ENCODE measurements around the gene KIAA0319L. TPM values are rescaled to one million over a fixed set of nuclear protein-coding genes. Genes with fewer than 3 reads are reported as not detected.
A peak's percentile ranks its signal among the peaks of the same experiment; 100 is the strongest.

KIAA0319L gene
- total RNA-seq, 1 experiment from 2014 or later, result 46.4 TPM

DNA sequence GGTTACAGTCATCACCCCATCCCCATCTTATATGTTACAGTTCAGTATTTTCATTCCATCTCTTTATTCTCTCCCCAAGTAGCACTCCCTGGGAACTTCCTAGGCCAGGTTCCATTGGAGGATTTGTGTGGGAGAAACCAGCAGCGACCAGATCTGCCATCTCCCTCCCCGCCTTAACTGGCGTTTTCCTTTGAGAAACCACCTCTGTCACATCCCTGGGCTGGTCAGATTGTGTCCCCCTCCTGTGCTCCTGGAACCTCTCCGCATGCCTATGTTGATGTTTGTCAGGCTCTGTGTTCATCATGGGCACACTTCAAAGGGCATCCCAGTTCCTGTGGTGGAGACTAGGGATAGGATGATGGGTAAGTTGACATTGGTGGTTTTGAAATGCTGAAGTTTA is 126.4 kb downstream of the KIAA0319L start:
- H3K4me1 ChIP-seq (ENCODE audit: insufficient read depth, low read length), result peaks cover 2% of the 10 kb centered on the region; the same call in 1 of the 2 replicates
- WGBS (ENCODE audit: extremely low coverage, insufficient read length, low lambda C conversion rate), result no CpG with 5 or more reads among the region's 4 CpGs
- Mint-ChIP-seq H3K4me1 (peaks cover 8 to 14% of the 10 kb centered on the region in 2 experiments), H3K4me3 (no peak overlapping the region), H3K36me3 (ENCODE audit: insufficient read depth in 1 of 3, low read depth in 3 of 3) (peaks cover 24 to 51% (median 48%) of the 10 kb centered on the region in 3 experiments; a peak in 6 of 7 replicates), H3K27me3 (ENCODE audit: low read depth) (no peaks in the 10 kb centered on the region), H3K9me3 (peaks cover 0 to 3% of the 10 kb centered on the region in 2 experiments; a peak in 1 of 5 replicates), H3K27ac (peak overlapping the region in 1 of 3 experiments; percentile 28; a peak in 2 of 7 replicates)
- no peaks in the 10 kb centered on the region for H3K79me1 ChIP-seq (ENCODE audit: insufficient read depth, low read depth, low read length, poor library complexity, severe bottlenecking)
- H4K20me1 ChIP-seq (ENCODE audit: control insufficient read depth, insufficient read depth, insufficient read length), result no peaks in the 10 kb centered on the region
- no peak overlapping the region for H3K18ac ChIP-seq (ENCODE audit: insufficient read length, low read depth, low read length)
- no peak overlapping the region for H3K27ac ChIP-seq (ENCODE audit: insufficient read length, low read depth, low read length)
- no peak overlapping the region for H2BK5ac ChIP-seq (ENCODE audit: insufficient read length, low read length)
- H2BK15ac ChIP-seq (ENCODE audit: low read depth, low read length), result no peak overlapping the region
- H3T11ph ChIP-seq (ENCODE audit: low read length), result no peak overlapping the region
- H3K23me2 ChIP-seq (ENCODE audit: insufficient read length, low read depth, low read length, poor library complexity, severe bottlenecking), result no peaks in the 10 kb centered on the region
- H4K8ac ChIP-seq (replicated peaks; ENCODE audit: insufficient read length, low read depth, low read length), result no peak overlapping the region
- H2BK12ac ChIP-seq (ENCODE audit: insufficient read length, low read depth, low read length), result no peak overlapping the region
- H3K79me2 ChIP-seq (ENCODE audit: insufficient read depth, low read length), result no peaks in the 10 kb centered on the region
- H4K91ac ChIP-seq (ENCODE audit: insufficient read length, low read depth, low read length), result no peak overlapping the region
- TF ChIP-seq, protein P1, sequence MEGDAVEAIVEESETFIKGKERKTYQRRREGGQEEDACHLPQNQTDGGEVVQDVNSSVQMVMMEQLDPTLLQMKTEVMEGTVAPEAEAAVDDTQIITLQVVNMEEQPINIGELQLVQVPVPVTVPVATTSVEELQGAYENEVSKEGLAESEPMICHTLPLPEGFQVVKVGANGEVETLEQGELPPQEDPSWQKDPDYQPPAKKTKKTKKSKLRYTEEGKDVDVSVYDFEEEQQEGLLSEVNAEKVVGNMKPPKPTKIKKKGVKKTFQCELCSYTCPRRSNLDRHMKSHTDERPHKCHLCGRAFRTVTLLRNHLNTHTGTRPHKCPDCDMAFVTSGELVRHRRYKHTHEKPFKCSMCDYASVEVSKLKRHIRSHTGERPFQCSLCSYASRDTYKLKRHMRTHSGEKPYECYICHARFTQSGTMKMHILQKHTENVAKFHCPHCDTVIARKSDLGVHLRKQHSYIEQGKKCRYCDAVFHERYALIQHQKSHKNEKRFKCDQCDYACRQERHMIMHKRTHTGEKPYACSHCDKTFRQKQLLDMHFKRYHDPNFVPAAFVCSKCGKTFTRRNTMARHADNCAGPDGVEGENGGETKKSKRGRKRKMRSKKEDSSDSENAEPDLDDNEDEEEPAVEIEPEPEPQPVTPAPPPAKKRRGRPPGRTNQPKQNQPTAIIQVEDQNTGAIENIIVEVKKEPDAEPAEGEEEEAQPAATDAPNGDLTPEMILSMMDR (conservative IDR thresholded peaks at IDR 0.05), result no peak
- no peak overlapping the region for H3K14ac ChIP-seq (ENCODE audit: insufficient read depth, low read length)
- no peak overlapping the region for H4K5ac ChIP-seq (ENCODE audit: insufficient read length, low read depth, low read length)
- DNase-seq, result no peak
- no peak overlapping the region for H2AK5ac ChIP-seq (ENCODE audit: insufficient read length, low read length)
- no peak overlapping the region for H2AFZ ChIP-seq (ENCODE audit: low read length)
- no peak overlapping the region for H3K23ac ChIP-seq (ENCODE audit: insufficient read length, low read depth, low read length)
- no peak overlapping the region for H3K4me2 ChIP-seq (ENCODE audit: insufficient read depth, insufficient read length, low read length)
- no peak overlapping the region for H3K56ac ChIP-seq (ENCODE audit: insufficient read length, low read depth, low read length)
- no peaks in the 10 kb centered on the region for H3K9me3 ChIP-seq (ENCODE audit: control insufficient read depth, low read depth, low read length)
- H3K9ac ChIP-seq (ENCODE audit: extremely low read depth, insufficient read length, low read length), result no peak overlapping the region
- H3K4ac ChIP-seq (ENCODE audit: low read depth, low read length), result no peak overlapping the region
- no peak overlapping the region for H2BK120ac ChIP-seq (ENCODE audit: low read depth, low read length, poor library complexity, severe bottlenecking)
- H3K27me3 ChIP-seq (ENCODE audit: insufficient read depth, low read length), result no peaks in the 10 kb centered on the region
- no peak overlapping the region for H2BK20ac ChIP-seq (ENCODE audit: low read depth, low read length, poor library complexity, severe bottlenecking)

All from H9 (cell line).